ENCODE measurements around the gene CCSAP. TPM values are rescaled to one million over a fixed set of nuclear protein-coding genes. Genes with fewer than 3 reads are reported as not detected.
A peak's percentile ranks its signal among the peaks of the same experiment; 100 is the strongest.

CCSAP gene
- total and polyA plus RNA-seq, 2 of the 13 experiments (the other 11 are each of a cell fraction or from before 2014, with no cell fraction given): 3.7 to 9.0 TPM

DNA sequence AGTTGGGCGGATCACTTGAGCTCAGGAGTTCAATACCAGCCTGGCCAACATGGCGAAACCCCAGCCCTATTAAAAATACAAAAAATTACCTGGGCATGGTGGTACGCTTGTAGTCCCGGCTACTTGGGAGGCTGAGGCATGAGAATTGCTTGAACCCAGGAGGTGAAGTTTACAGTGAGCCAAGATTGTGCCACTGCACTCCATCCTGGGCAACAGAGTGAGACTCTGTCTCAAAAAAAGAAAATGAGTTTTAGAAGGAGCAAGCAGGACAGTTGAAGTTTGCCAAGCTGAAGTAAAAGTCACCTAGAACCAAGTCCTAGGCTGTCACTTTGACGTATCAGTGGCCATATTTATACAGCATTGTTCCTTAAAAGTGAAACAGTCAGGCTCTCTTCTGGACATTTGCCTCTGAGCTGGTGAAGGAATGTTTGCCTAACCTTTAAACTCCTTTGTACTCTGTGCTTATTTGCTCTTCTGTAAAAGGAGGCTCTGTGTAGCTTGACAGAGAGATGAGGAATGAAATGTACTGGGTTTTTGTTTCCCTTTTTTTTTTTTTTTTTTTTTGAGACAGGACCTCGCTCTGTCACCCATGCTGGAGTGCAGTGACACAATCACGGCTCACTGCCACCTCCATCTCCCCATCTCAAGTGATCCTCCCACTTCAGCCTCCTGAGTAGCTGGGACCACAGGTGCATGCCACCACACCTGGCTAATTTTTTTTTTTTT is 69.2 kb downstream of the CCSAP start (continued):
- TF ChIP-seq, protein P1, sequence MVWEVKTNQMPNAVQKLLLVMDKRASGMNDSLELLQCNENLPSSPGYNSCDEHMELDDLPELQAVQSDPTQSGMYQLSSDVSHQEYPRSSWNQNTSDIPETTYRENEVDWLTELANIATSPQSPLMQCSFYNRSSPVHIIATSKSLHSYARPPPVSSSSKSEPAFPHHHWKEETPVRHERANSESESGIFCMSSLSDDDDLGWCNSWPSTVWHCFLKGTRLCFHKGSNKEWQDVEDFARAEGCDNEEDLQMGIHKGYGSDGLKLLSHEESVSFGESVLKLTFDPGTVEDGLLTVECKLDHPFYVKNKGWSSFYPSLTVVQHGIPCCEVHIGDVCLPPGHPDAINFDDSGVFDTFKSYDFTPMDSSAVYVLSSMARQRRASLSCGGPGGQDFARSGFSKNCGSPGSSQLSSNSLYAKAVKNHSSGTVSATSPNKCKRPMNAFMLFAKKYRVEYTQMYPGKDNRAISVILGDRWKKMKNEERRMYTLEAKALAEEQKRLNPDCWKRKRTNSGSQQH (CRISPR knock-in tag; IDR thresholded peaks at IDR 0.05; ENCODE audit: low read depth): no peak
- TF ChIP-seq GFI1 (CRISPR knock-in tag; IDR thresholded peaks at IDR 0.05; ENCODE audit: borderline replicate concordance) (peak; percentile 77), SRF (IDR thresholded peaks at IDR 0.05; ENCODE audit: low read depth, low read length) (no peak), MZF1 (CRISPR knock-in tag; IDR thresholded peaks at IDR 0.05; ENCODE audit: borderline replicate concordance) (no peak), FIP1L1 (IDR thresholded peaks at IDR 0.05; ENCODE audit: borderline replicate concordance, insufficient read depth, low read depth, low read length) (no peak), ARNTL (CRISPR knock-in tag; IDR thresholded peaks at IDR 0.05) (peak; percentile 61; the same call in 1 of the 2 replicates), NPAS2 (CRISPR knock-in tag; IDR thresholded peaks at IDR 0.05; ENCODE audit: borderline replicate concordance) (no peak), ASH2L (IDR thresholded peaks at IDR 0.05; ENCODE audit: insufficient read length, low read depth, low read length) (no peak), FOXK1 (CRISPR knock-in tag; IDR thresholded peaks at IDR 0.05; ENCODE audit: borderline replicate concordance, low read depth) (peak; percentile 85; the same call in 1 of the 2 replicates), ZNF788 (CRISPR knock-in tag; IDR thresholded peaks at IDR 0.05; ENCODE audit: borderline replicate concordance) (no peak), ZNF329 (CRISPR knock-in tag; IDR thresholded peaks at IDR 0.05; ENCODE audit: low read depth) (no peak), KDM4B (CRISPR knock-in tag; IDR thresholded peaks at IDR 0.05) (no peak), MEF2D (CRISPR knock-in tag; IDR thresholded peaks at IDR 0.05) (peak; percentile 46; the same call in 1 of the 2 replicates), GATAD2A (CRISPR knock-in tag; IDR thresholded peaks at IDR 0.05) (peak; percentile 88), ZNF296 (CRISPR knock-in tag; conservative IDR thresholded peaks at IDR 0.05) (no peak), ZMAT3 (CRISPR knock-in tag; conservative IDR thresholded peaks at IDR 0.05) (no peak), MAFF (IDR thresholded peaks at IDR 0.05; ENCODE audit: low read depth, low read length) (no peak), NCOR1 (IDR thresholded peaks at IDR 0.05; ENCODE audit: borderline replicate concordance, low read length) (peak; percentile 67; the same call in 1 of the 2 replicates), ZNF761 (CRISPR knock-in tag; conservative IDR thresholded peaks at IDR 0.05) (no peak), ETV6 (CRISPR knock-in tag; conservative IDR thresholded peaks at IDR 0.05) (no peak), ZNF24 (IDR thresholded peaks at IDR 0.05) (no peak)
- TF ChIP-seq, protein P2, sequence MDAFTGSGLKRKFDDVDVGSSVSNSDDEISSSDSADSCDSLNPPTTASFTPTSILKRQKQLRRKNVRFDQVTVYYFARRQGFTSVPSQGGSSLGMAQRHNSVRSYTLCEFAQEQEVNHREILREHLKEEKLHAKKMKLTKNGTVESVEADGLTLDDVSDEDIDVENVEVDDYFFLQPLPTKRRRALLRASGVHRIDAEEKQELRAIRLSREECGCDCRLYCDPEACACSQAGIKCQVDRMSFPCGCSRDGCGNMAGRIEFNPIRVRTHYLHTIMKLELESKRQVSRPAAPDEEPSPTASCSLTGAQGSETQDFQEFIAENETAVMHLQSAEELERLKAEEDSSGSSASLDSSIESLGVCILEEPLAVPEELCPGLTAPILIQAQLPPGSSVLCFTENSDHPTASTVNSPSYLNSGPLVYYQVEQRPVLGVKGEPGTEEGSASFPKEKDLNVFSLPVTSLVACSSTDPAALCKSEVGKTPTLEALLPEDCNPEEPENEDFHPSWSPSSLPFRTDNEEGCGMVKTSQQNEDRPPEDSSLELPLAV (CRISPR knock-in tag; conservative IDR thresholded peaks at IDR 0.05; ENCODE audit: low read depth): no peak
- TF ChIP-seq, protein P3, sequence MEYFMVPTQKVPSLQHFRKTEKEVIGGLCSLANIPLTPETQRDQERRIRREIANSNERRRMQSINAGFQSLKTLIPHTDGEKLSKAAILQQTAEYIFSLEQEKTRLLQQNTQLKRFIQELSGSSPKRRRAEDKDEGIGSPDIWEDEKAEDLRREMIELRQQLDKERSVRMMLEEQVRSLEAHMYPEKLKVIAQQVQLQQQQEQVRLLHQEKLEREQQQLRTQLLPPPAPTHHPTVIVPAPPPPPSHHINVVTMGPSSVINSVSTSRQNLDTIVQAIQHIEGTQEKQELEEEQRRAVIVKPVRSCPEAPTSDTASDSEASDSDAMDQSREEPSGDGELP (IDR thresholded peaks at IDR 0.05; ENCODE audit: borderline replicate concordance, low read depth): peak; percentile 13; the same call in 1 of the 2 replicates
- TF ChIP-seq, protein P4, sequence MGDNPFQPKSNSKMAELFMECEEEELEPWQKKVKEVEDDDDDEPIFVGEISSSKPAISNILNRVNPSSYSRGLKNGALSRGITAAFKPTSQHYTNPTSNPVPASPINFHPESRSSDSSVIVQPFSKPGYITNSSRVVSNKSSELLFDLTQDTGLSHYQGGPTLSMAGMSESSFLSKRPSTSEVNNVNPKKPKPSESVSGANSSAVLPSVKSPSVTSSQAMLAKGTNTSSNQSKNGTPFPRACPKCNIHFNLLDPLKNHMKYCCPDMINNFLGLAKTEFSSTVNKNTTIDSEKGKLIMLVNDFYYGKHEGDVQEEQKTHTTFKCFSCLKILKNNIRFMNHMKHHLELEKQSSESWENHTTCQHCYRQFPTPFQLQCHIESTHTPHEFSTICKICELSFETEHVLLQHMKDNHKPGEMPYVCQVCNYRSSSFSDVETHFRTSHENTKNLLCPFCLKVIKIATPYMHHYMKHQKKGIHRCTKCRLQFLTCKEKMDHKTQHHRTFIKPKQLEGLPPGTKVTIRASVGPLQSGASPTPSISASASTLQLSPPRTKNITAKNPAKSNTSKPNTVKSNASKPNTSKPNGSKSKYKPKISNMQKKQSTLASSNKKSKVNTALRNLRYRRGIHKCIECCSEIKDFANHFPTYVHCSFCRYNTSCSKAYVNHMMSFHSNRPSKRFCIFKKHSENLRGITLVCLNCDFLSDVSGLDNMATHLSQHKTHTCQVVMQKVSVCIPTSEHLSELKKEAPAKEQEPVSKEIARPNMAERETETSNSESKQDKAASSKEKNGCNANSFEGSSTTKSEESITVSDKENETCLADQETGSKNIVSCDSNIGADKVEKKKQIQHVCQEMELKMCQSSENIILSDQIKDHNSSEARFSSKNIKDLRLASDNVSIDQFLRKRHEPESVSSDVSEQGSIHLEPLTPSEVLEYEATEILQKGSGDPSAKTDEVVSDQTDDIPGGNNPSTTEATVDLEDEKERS (CRISPR knock-in tag; IDR thresholded peaks at IDR 0.05): peak; percentile 82
